ENCODE results near the gene ATXN1.

Gene ATXN1

GRCh38 chr6:16475494-16475781 lies 285.8 kb downstream of the ATXN1 start:
- H3K27me3 ChIP-seq (ENCODE audit: control insufficient read depth, low read length) = no peaks in the 10 kb centered on the region
- peak overlapping the region; percentile 95; the same call in 1 of the 2 replicates for H3K27ac ChIP-seq (ENCODE audit: low read depth, low read length)
- H3F3A ChIP-seq (ENCODE audit: control insufficient read depth, insufficient read depth) = peaks cover 29% of the 10 kb centered on the region
- H3K9me3 ChIP-seq (ENCODE audit: control insufficient read depth, insufficient read depth, low read length) = peaks cover 6% of the 10 kb centered on the region; the same call in 1 of the 2 replicates
- H4K20me1 ChIP-seq (ENCODE audit: control insufficient read depth, insufficient read depth, low read depth, low read length) = no peaks in the 10 kb centered on the region
- peaks cover 80% of the 10 kb centered on the region for H3K4me1 ChIP-seq (ENCODE audit: control insufficient read depth, low read length)
- H3K4me3 ChIP-seq (ENCODE audit: low read length) = no peak overlapping the region; the same call in 1 of the 2 replicates
- H3K36me3 ChIP-seq (ENCODE audit: control insufficient read depth, low read length) = peaks cover 16% of the 10 kb centered on the region
- TF ChIP-seq EZH2phosphoT487 (IDR thresholded peaks at IDR 0.05; ENCODE audit: borderline replicate concordance, low read length) (no peak), CTCF (IDR thresholded peaks at IDR 0.05; ENCODE audit: low read depth, low read length, poor library complexity, severe bottlenecking) (no peak)
- H3K9me2 ChIP-seq (replicated peaks; ENCODE audit: control insufficient read depth, low read length) = no peaks in the 10 kb centered on the region
- H3K4me2 ChIP-seq (ENCODE audit: low read length) = peak overlapping the region; percentile 5; the same call in 1 of the 2 replicates
- peaks cover 11% of the 10 kb centered on the region for H3K79me2 ChIP-seq (ENCODE audit: control insufficient read depth, low read length)

DNA sequence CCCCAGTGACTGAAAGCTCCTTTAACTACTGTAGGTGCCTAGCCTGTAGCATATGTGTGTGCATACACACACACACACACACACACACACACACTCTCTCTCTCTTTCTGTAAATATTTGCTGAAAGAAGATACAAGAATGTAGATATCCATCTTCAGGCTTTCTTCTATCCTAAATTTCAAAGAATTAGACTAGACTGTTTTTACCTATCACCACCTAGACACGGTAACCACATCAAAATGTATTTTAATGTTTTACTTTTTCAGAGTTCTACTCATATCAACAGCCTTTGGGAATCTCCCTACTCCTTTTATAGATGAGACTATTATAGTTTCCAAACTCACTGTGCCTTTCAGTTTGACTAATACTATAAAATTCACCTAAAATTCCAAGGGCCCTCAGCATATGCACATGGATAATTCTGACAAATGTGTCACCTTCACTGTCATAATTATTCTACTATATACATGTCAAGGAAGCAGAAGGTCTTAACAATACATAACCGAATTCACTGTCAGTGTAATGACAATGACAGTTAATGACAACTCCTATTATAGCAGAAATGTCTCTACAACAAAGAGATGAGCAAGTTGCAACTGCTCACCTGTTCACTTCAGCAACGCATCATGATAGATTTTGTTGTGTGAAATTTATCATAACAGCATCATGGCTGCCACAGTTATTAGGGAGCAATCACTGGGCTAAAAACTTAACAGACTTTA lies 286.3 kb downstream of the ATXN1 start:
- Histone ChIP-seq H3K4me3 (ENCODE audit: low read length) (peak overlapping the region; percentile 56), H3K79me2 (ENCODE audit: control insufficient read depth, low read length) (peaks cover 12% of the 10 kb centered on the region), H3K9me3 (ENCODE audit: control insufficient read depth, insufficient read depth, low read length) (peaks cover 6% of the 10 kb centered on the region; the same call in 1 of the 2 replicates), H3K27ac (ENCODE audit: low read depth, low read length) (peak overlapping the region; percentile 95), H3K27me3 (ENCODE audit: control insufficient read depth, low read length) (no peaks in the 10 kb centered on the region), H3K4me1 (ENCODE audit: control insufficient read depth, low read length) (peaks cover 82% of the 10 kb centered on the region), H3K4me2 (ENCODE audit: low read length) (peak overlapping the region; percentile 61), H3K36me3 (ENCODE audit: control insufficient read depth, low read length) (peaks cover 16% of the 10 kb centered on the region), H4K20me1 (ENCODE audit: control insufficient read depth, insufficient read depth, low read depth, low read length) (no peaks in the 10 kb centered on the region), H3F3A (ENCODE audit: control insufficient read depth, insufficient read depth) (peaks cover 29% of the 10 kb centered on the region), H3K9me2 (replicated peaks; ENCODE audit: control insufficient read depth, low read length) (no peaks in the 10 kb centered on the region)
- TF ChIP-seq EZH2phosphoT487 (IDR thresholded peaks at IDR 0.05; ENCODE audit: borderline replicate concordance, low read length) (no peak), CTCF (IDR thresholded peaks at IDR 0.05; ENCODE audit: low read depth, low read length, poor library complexity, severe bottlenecking) (no peak)

DNA sequence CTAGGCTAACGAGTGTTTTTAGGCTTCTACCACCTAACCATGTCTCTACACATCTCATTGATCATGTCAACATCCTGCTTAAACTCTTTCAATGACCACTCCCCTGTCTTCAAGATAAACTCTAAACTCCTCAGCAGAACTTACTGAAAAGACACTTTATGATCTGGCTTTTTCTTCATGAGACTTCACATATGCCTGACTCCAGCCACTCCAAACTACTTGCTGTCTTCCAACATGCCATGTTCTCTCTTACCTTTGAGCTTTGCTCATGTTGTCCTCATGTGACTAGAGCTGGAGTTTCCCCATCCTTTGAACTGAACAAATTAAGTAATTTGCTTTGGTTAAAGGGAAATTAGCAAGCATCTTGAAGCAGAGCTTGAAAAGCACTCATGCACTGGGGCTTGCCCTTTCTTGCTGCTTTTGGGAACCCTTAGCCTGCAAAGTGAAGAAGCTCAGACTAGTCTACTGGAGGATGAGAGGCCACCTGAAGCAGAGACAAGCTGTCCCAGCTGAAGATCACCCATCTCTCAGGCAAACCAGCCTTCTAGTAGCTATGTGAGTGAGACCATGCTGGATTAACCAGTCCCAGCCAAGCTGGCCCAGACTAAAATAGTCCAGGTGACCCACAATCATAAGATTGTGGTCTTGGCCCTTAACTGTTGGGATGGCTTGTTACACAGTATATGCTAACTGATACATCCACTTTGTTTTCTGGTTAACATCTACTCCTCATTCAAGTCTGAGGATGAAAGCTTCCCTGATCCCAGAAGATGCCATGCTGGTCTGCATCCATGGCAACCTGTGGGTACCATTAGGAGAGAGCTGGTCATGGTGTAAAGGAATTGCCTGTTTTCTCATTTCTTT lies 287.1 kb downstream of the ATXN1 start:
- Histone ChIP-seq H3K79me2 (ENCODE audit: control insufficient read depth, low read length) (peaks cover 13% of the 10 kb centered on the region), H3F3A (ENCODE audit: control insufficient read depth, insufficient read depth) (peaks cover 29% of the 10 kb centered on the region), H3K27ac (ENCODE audit: low read depth, low read length) (peak overlapping the region; percentile 95), H3K4me3 (ENCODE audit: low read length) (peak overlapping the region; percentile 56), H4K20me1 (ENCODE audit: control insufficient read depth, insufficient read depth, low read depth, low read length) (no peaks in the 10 kb centered on the region), H3K4me2 (ENCODE audit: low read length) (peak overlapping the region; percentile 61), H3K4me1 (ENCODE audit: control insufficient read depth, low read length) (peaks cover 90% of the 10 kb centered on the region), H3K27me3 (ENCODE audit: control insufficient read depth, low read length) (no peaks in the 10 kb centered on the region), H3K9me2 (replicated peaks; ENCODE audit: control insufficient read depth, low read length) (no peaks in the 10 kb centered on the region), H3K9me3 (ENCODE audit: control insufficient read depth, insufficient read depth, low read length) (peaks cover 6% of the 10 kb centered on the region; the same call in 1 of the 2 replicates), H3K36me3 (ENCODE audit: control insufficient read depth, low read length) (peaks cover 16% of the 10 kb centered on the region)
- TF ChIP-seq CTCF (IDR thresholded peaks at IDR 0.05; ENCODE audit: low read depth, low read length, poor library complexity, severe bottlenecking) (no peak), EZH2phosphoT487 (IDR thresholded peaks at IDR 0.05; ENCODE audit: borderline replicate concordance, low read length) (no peak)
